Measurements from ENCODE around the gene STAT4.

STAT4 gene

GRCh38 chr2:191039616-191040015 is 111.2 kb downstream of the STAT4 start:
- no peak for DNase-seq

- DNase-seq: no peak
Observed at GRCh38 chr2:191038741-191039140, 112.1 kb downstream of the STAT4 start.

GRCh38 chr2:191038241-191038725 is 112.5 kb downstream of the STAT4 start:
- no peak for DNase-seq

- DNase-seq: no peak
Observed at GRCh38 chr2:191037351-191037750, 113.4 kb downstream of the STAT4 start.

GRCh38 chr2:191036363-191036762 is 114.4 kb downstream of the STAT4 start:
- no peak for DNase-seq

- no peak for DNase-seq
Observed at GRCh38 chr2:191032588-191033429, 118.0 kb downstream of the STAT4 start.

- no peak for DNase-seq
Observed at GRCh38 chr2:191031256-191031655, 119.5 kb downstream of the STAT4 start.

- DNase-seq: peak; percentile 55
Observed at GRCh38 chr2:191030521-191031154, 120.2 kb downstream of the STAT4 start.

GRCh38 chr2:191029280-191029950 is 121.4 kb downstream of the STAT4 start:
- no peak for DNase-seq

GRCh38 chr2:191026377-191026776 is 124.4 kb downstream of the STAT4 start:
- DNase-seq: no peak

- no peak for DNase-seq
Observed at GRCh38 chr2:191025135-191025534, 125.7 kb downstream of the STAT4 start.

- no peak for DNase-seq
Observed at GRCh38 chr2:191023235-191023679, 127.5 kb downstream of the STAT4 start.

GRCh38 chr2:191020742-191021381 is 129.9 kb downstream of the STAT4 start:
- no peak for DNase-seq

GRCh38 chr2:191020221-191020741 is 130.5 kb downstream of the STAT4 start:
- peak; percentile 95 for DNase-seq

GRCh38 chr2:191019376-191019775 is 131.4 kb downstream of the STAT4 start:
- no peak for DNase-seq

GRCh38 chr2:191018643-191019119 is 132.1 kb downstream of the STAT4 start:
- no peak for DNase-seq

- no peak for DNase-seq
Observed at GRCh38 chr2:191018048-191018447, 132.7 kb downstream of the STAT4 start.

- no peak for DNase-seq
Observed at GRCh38 chr2:191015831-191016230, 135.0 kb downstream of the STAT4 start.

GRCh38 chr2:191015239-191015638 is 135.6 kb downstream of the STAT4 start:
- no peak for DNase-seq

GRCh38 chr2:191014653-191015020 is 136.2 kb downstream of the STAT4 start:
- DNase-seq: no peak

GRCh38 chr2:191013932-191014652 is 136.7 kb downstream of the STAT4 start, which contains the start of gene STAT1:
STAT1 (minus strand) TSS chr2:191014171; CDS start chr2:191010003, 4,168 bp downstream.
- peak; percentile 87 for DNase-seq

- DNase-seq: no peak
Observed at GRCh38 chr2:191013682-191013931, 137.2 kb downstream of the STAT4 start.
